ENCODE measurements around the gene SLC34A1.

The SLC34A1 gene

GRCh38 chr5:177428574-177429217, 44.5 kb downstream of the SLC34A1 start:
- peaks cover 3% of the 10 kb centered on the region for H3K4me1 ChIP-seq (ENCODE audit: insufficient read depth, poor library complexity, severe bottlenecking)
- no peak for TF ChIP-seq CTCF (IDR thresholded peaks at IDR 0.05; ENCODE audit: poor library complexity, severe bottlenecking)
- no peak overlapping the region for H3K4me3 ChIP-seq (ENCODE audit: severe bottlenecking)
- DNase-seq (ENCODE audit: low spot score) (no peak), ATAC-seq (ENCODE audit: low read depth) (no peak)
- H3K9me3 ChIP-seq (ENCODE audit: severe bottlenecking), result no peaks in the 10 kb centered on the region
- H3K27ac ChIP-seq (ENCODE audit: poor library complexity, severe bottlenecking), result no peak overlapping the region
- no peaks in the 10 kb centered on the region for H3K27me3 ChIP-seq (ENCODE audit: insufficient read depth, poor library complexity, severe bottlenecking)
- peaks cover 32% of the 10 kb centered on the region for H3K36me3 ChIP-seq (ENCODE audit: low read depth)

- TF ChIP-seq CTCF (IDR thresholded peaks at IDR 0.05; ENCODE audit: poor library complexity, severe bottlenecking), result no peak
These were observed 45.2 kb downstream of the SLC34A1 start for GRCh38 chr5:177429248-177430040.

GRCh38 chr5:177430140-177430951, 46.1 kb downstream of the SLC34A1 start:
- no peak for TF ChIP-seq CTCF (IDR thresholded peaks at IDR 0.05; ENCODE audit: poor library complexity, severe bottlenecking)
- H3K4me3 ChIP-seq (ENCODE audit: severe bottlenecking), result no peak overlapping the region

More at GRCh38 chr5:177429248-177430040, 45.2 kb downstream of the SLC34A1 start:
- peaks cover 3% of the 10 kb centered on the region for H3K4me1 ChIP-seq (ENCODE audit: insufficient read depth, poor library complexity, severe bottlenecking)
- H3K27ac ChIP-seq (ENCODE audit: poor library complexity, severe bottlenecking), result no peak overlapping the region
- no peak overlapping the region for H3K4me3 ChIP-seq (ENCODE audit: severe bottlenecking)
- H3K27me3 ChIP-seq (ENCODE audit: insufficient read depth, poor library complexity, severe bottlenecking), result no peaks in the 10 kb centered on the region
- H3K36me3 ChIP-seq (ENCODE audit: low read depth), result peaks cover 40% of the 10 kb centered on the region
- no peak for ATAC-seq (ENCODE audit: low read depth)
- no peak for DNase-seq (ENCODE audit: low spot score)
- no peaks in the 10 kb centered on the region for H3K9me3 ChIP-seq (ENCODE audit: severe bottlenecking)

GRCh38 chr5:177430972-177431316, 46.7 kb downstream of the SLC34A1 start:
- Histone ChIP-seq H3K36me3 (ENCODE audit: low read depth) (peaks cover 55% of the 10 kb centered on the region), H3K4me1 (ENCODE audit: insufficient read depth, poor library complexity, severe bottlenecking) (no peaks in the 10 kb centered on the region), H3K27me3 (ENCODE audit: insufficient read depth, poor library complexity, severe bottlenecking) (no peaks in the 10 kb centered on the region), H3K27ac (ENCODE audit: poor library complexity, severe bottlenecking) (no peak overlapping the region), H3K4me3 (ENCODE audit: severe bottlenecking) (no peak overlapping the region), H3K9me3 (ENCODE audit: severe bottlenecking) (no peaks in the 10 kb centered on the region)
- DNase-seq (ENCODE audit: low spot score) (no peak), ATAC-seq (ENCODE audit: low read depth) (no peak)
- no peak for TF ChIP-seq CTCF (IDR thresholded peaks at IDR 0.05; ENCODE audit: poor library complexity, severe bottlenecking)

More at GRCh38 chr5:177430140-177430951, 46.1 kb downstream of the SLC34A1 start:
- Histone ChIP-seq H3K9me3 (ENCODE audit: severe bottlenecking) (no peaks in the 10 kb centered on the region), H3K27me3 (ENCODE audit: insufficient read depth, poor library complexity, severe bottlenecking) (no peaks in the 10 kb centered on the region), H3K27ac (ENCODE audit: poor library complexity, severe bottlenecking) (no peak overlapping the region), H3K36me3 (ENCODE audit: low read depth) (peaks cover 49% of the 10 kb centered on the region), H3K4me1 (ENCODE audit: insufficient read depth, poor library complexity, severe bottlenecking) (peaks cover 3% of the 10 kb centered on the region)
- DNase-seq (ENCODE audit: low spot score) (no peak), ATAC-seq (ENCODE audit: low read depth) (no peak)
